HL-60 (cell line): ENCODE measurements around the gene U2AF1L4.

Source experiments
- CTCF ChIP-seq: IDR thresholded peaks from one replicate; pipeline ENCODE4 v1.5.1; 2011; ENCODE audit warnings: low read length, control low read depth, inconsistent platforms; ENCODE audit not compliant: insufficient read depth
- SPI1 ChIP-seq: IDR thresholded peaks from 2 replicates; pipeline ENCODE4 v1.6.1; 2012; ENCODE audit warnings: low read depth, mild to moderate bottlenecking, borderline replicate concordance

GRCh38 chr19:35695895-35696422 lies 49.3 kb downstream of the U2AF1L4 start:
- TF ChIP-seq CTCF, result no peak
- TF ChIP-seq SPI1, result no peak
